Measurements from ENCODE around the gene KIAA1755. TPM values are rescaled to one million over a fixed set of nuclear protein-coding genes. Genes with fewer than 3 reads are reported as not detected.
"Not testable (repeated sequence)": the region's sequence is repeated elsewhere in the genome, so short reads cannot be mapped to it uniquely, and the experiment has no call there.

Gene KIAA1755
- total RNA-seq, 1 experiment from 2014 or later, result not detected

DNA sequence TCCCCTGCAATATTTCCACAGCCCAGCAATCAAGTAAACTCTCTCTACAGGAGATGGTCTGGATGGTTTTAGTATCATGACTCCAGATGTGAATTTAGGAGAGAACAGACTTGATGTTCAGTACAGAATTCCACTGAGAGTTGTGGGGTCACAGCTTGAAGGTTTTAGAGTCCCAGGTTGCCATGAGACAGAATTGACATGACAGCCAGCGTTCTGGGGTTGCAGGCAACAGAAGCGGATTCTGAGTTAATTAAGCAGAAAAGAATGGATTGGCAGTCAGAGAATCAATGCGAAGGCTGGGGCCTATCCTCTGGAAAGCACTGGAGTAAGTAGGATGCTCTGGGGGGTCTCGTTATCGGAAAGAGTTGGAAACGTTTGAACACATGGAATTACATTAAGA is 2.4 kb upstream of the KIAA1755 start:
- Histone ChIP-seq H3K9me2 (replicated peaks; ENCODE audit: insufficient read depth, low read length) (no peaks in the 10 kb centered on the region), H2AFZ (ENCODE audit: low read length) (no peak overlapping the region), H3K4me3 (ENCODE audit: low read length) (no peak overlapping the region), H3K9ac (ENCODE audit: low read length) (no peak overlapping the region), H3K79me2 (ENCODE audit: low read length) (no peaks in the 10 kb centered on the region), H3K9me3 (ENCODE audit: low read length) (no peaks in the 10 kb centered on the region), H3K27me3 (ENCODE audit: low read length) (no peaks in the 10 kb centered on the region), H3K4me2 (ENCODE audit: low read depth, low read length, poor library complexity, severe bottlenecking) (no peak overlapping the region), H3K36me3 (ENCODE audit: insufficient read depth, low read length) (no peaks in the 10 kb centered on the region), H3K4me1 (ENCODE audit: low read length) (no peaks in the 10 kb centered on the region), H3K27ac (ENCODE audit: low read length) (no peak overlapping the region), H4K20me1 (ENCODE audit: insufficient read depth, low read depth, low read length) (no peaks in the 10 kb centered on the region)
- no peak for DNase-seq

- H3K27me3 ChIP-seq (ENCODE audit: low read length), result no peaks in the 10 kb centered on the region
- no peak overlapping the region for H3K27ac ChIP-seq (ENCODE audit: low read length)
- H3K4me2 ChIP-seq (ENCODE audit: low read depth, low read length, poor library complexity, severe bottlenecking), result no peak overlapping the region
- no peak overlapping the region for H3K9ac ChIP-seq (ENCODE audit: low read length)
- H2AFZ ChIP-seq (ENCODE audit: low read length), result no peak overlapping the region
- H3K4me3 ChIP-seq (ENCODE audit: low read length), result no peak overlapping the region
- H3K9me3 ChIP-seq (ENCODE audit: low read length), result no peaks in the 10 kb centered on the region
- no peaks in the 10 kb centered on the region for H3K36me3 ChIP-seq (ENCODE audit: insufficient read depth, low read length)
- no peaks in the 10 kb centered on the region for H3K79me2 ChIP-seq (ENCODE audit: low read length)
- H4K20me1 ChIP-seq (ENCODE audit: insufficient read depth, low read depth, low read length), result no peaks in the 10 kb centered on the region
- DNase-seq, result no peak
- no peaks in the 10 kb centered on the region for H3K9me2 ChIP-seq (replicated peaks; ENCODE audit: insufficient read depth, low read length)
- H3K4me1 ChIP-seq (ENCODE audit: low read length), result no peaks in the 10 kb centered on the region
Measured at GRCh38 chr20:38261054-38261390, 487 bp upstream of the KIAA1755 start.

DNA sequence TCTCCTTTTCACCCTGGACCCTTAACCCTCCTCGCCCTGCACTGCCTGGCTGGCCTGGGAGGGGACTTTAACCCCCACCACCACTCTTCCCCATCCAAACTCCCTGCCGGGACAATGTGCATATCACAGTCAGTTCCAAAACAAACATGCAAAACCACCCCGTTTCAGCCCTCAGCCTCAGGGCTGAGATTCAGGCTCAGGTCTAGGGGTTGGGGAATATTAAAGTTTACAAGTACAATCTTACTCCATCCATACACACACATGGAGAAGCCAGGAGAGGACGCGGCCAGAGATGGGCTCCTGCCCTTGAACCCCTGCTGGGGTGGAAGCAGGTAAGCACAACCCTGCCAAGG is 534 bp downstream of the KIAA1755 start:
- Histone ChIP-seq H3K9me2 (replicated peaks; ENCODE audit: insufficient read depth, low read length) (no peaks in the 10 kb centered on the region), H3K27ac (ENCODE audit: low read length) (no peak overlapping the region), H3K9ac (ENCODE audit: low read length) (no peak overlapping the region), H3K4me1 (ENCODE audit: low read length) (no peaks in the 10 kb centered on the region), H3K79me2 (ENCODE audit: low read length) (no peaks in the 10 kb centered on the region), H3K4me3 (ENCODE audit: low read length) (no peak overlapping the region), H3K36me3 (ENCODE audit: insufficient read depth, low read length) (no peaks in the 10 kb centered on the region), H3K27me3 (ENCODE audit: low read length) (no peaks in the 10 kb centered on the region), H3K9me3 (ENCODE audit: low read length) (no peaks in the 10 kb centered on the region), H3K4me2 (ENCODE audit: low read depth, low read length, poor library complexity, severe bottlenecking) (no peak overlapping the region), H2AFZ (ENCODE audit: low read length) (no peak overlapping the region), H4K20me1 (ENCODE audit: insufficient read depth, low read depth, low read length) (no peaks in the 10 kb centered on the region)
- no peak for DNase-seq

GRCh38 chr20:38258545-38259215 is 1.9 kb downstream of the KIAA1755 start:
- no peaks in the 10 kb centered on the region for H3K9me2 ChIP-seq (replicated peaks; ENCODE audit: insufficient read depth, low read length)
- no peaks in the 10 kb centered on the region for H3K27me3 ChIP-seq (ENCODE audit: low read length)
- H3K27ac ChIP-seq (ENCODE audit: low read length), result no peak overlapping the region
- H3K9ac ChIP-seq (ENCODE audit: low read length), result no peak overlapping the region
- H2AFZ ChIP-seq (ENCODE audit: low read length), result no peak overlapping the region
- H3K4me1 ChIP-seq (ENCODE audit: low read length), result no peaks in the 10 kb centered on the region
- no peaks in the 10 kb centered on the region for H3K9me3 ChIP-seq (ENCODE audit: low read length)
- no peaks in the 10 kb centered on the region for H3K79me2 ChIP-seq (ENCODE audit: low read length)
- H3K36me3 ChIP-seq (ENCODE audit: insufficient read depth, low read length), result no peaks in the 10 kb centered on the region
- no peaks in the 10 kb centered on the region for H4K20me1 ChIP-seq (ENCODE audit: insufficient read depth, low read depth, low read length)
- no peak overlapping the region for H3K4me3 ChIP-seq (ENCODE audit: low read length)
- no peak overlapping the region for H3K4me2 ChIP-seq (ENCODE audit: low read depth, low read length, poor library complexity, severe bottlenecking)
- no peak for DNase-seq

- Histone ChIP-seq H3K9me3 (ENCODE audit: low read length) (no peaks in the 10 kb centered on the region), H3K36me3 (ENCODE audit: insufficient read depth, low read length) (no peaks in the 10 kb centered on the region), H3K4me1 (ENCODE audit: low read length) (no peaks in the 10 kb centered on the region), H3K27me3 (ENCODE audit: low read length) (no peaks in the 10 kb centered on the region), H3K4me3 (ENCODE audit: low read length) (no peak overlapping the region), H2AFZ (ENCODE audit: low read length) (no peak overlapping the region), H3K4me2 (ENCODE audit: low read depth, low read length, poor library complexity, severe bottlenecking) (no peak overlapping the region), H3K9me2 (replicated peaks; ENCODE audit: insufficient read depth, low read length) (no peaks in the 10 kb centered on the region), H3K79me2 (ENCODE audit: low read length) (no peaks in the 10 kb centered on the region), H4K20me1 (ENCODE audit: insufficient read depth, low read depth, low read length) (no peaks in the 10 kb centered on the region), H3K27ac (ENCODE audit: low read length) (no peak overlapping the region), H3K9ac (ENCODE audit: low read length) (no peak overlapping the region)
- no peak for DNase-seq
Measured at GRCh38 chr20:38256966-38257365, 3.6 kb downstream of the KIAA1755 start.

DNA sequence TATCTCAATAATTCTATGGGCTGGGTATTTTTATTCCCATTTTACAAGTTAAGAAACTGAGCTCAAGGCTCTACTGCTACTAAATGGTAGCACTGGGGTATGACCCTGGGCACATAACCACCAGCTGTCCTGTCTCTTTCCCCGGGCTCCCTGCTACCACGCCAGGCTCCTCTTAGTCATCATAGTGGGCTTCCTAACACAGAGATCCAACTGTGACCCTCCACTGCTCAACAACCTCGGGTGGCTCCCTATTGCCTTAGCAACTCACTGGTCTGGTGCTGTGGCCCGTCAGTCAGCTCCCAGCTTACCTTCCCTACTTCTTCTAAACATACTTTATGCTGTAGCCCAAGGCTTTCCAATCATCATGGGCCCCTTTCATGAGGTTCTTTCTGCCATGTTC is 4.5 kb downstream of the KIAA1755 start:
- H3K4me2 ChIP-seq (ENCODE audit: low read depth, low read length, poor library complexity, severe bottlenecking), result no peak overlapping the region
- H4K20me1 ChIP-seq (ENCODE audit: insufficient read depth, low read depth, low read length), result no peaks in the 10 kb centered on the region
- no peak for DNase-seq

GRCh38 chr20:38255393-38255792 is 5.1 kb downstream of the KIAA1755 start:
- H3K9me2 ChIP-seq (replicated peaks; ENCODE audit: insufficient read depth, low read length), result no peaks in the 10 kb centered on the region
- H3K9ac ChIP-seq (ENCODE audit: low read length), result no peak overlapping the region

More for the DNA sequence above, 4.5 kb downstream of the KIAA1755 start:
- Histone ChIP-seq H3K27me3 (ENCODE audit: low read length) (no peaks in the 10 kb centered on the region), H3K4me1 (ENCODE audit: low read length) (no peaks in the 10 kb centered on the region), H3K9me3 (ENCODE audit: low read length) (no peaks in the 10 kb centered on the region), H3K9me2 (replicated peaks; ENCODE audit: insufficient read depth, low read length) (no peaks in the 10 kb centered on the region), H2AFZ (ENCODE audit: low read length) (no peak overlapping the region), H3K36me3 (ENCODE audit: insufficient read depth, low read length) (no peaks in the 10 kb centered on the region), H3K27ac (ENCODE audit: low read length) (no peak overlapping the region), H3K9ac (ENCODE audit: low read length) (no peak overlapping the region), H3K4me3 (ENCODE audit: low read length) (no peak overlapping the region), H3K79me2 (ENCODE audit: low read length) (no peaks in the 10 kb centered on the region)

DNA sequence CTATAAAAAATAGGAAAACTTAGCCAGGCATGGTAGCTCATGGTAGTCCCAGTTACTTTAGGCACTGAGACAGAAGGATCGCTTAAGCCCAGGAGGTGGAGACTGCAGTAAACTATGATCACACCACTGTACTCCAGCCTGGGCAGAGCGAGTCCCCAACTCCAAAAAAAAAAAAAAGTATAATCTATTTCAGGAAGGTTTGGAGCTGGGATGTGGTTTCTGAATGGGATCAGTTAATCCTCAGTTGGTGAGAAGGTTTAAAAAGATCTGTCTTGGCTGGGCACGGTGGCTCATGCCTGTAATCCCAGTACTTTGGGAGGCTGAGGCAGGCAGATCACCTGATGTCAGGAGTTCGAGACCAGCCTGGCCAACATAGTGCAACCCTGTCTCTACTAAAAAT is 5.9 kb downstream of the KIAA1755 start:
- not testable (repeated sequence) for H3K36me3 ChIP-seq (ENCODE audit: insufficient read depth, low read length); H3K27ac ChIP-seq (ENCODE audit: low read length); H3K4me1 ChIP-seq (ENCODE audit: low read length); H3K4me2 ChIP-seq (ENCODE audit: low read depth, low read length, poor library complexity, severe bottlenecking); H3K9ac ChIP-seq (ENCODE audit: low read length); H3K27me3 ChIP-seq (ENCODE audit: low read length); DNase-seq; H3K9me2 ChIP-seq (replicated peaks; ENCODE audit: insufficient read depth, low read length); H4K20me1 ChIP-seq (ENCODE audit: insufficient read depth, low read depth, low read length); H3K9me3 ChIP-seq (ENCODE audit: low read length); H2AFZ ChIP-seq (ENCODE audit: low read length); H3K79me2 ChIP-seq (ENCODE audit: low read length); H3K4me3 ChIP-seq (ENCODE audit: low read length)

More at GRCh38 chr20:38255393-38255792, 5.1 kb downstream of the KIAA1755 start:
- H3K4me2 ChIP-seq (ENCODE audit: low read depth, low read length, poor library complexity, severe bottlenecking), result no peak overlapping the region
- H3K4me3 ChIP-seq (ENCODE audit: low read length), result no peak overlapping the region
- H3K36me3 ChIP-seq (ENCODE audit: insufficient read depth, low read length), result no peaks in the 10 kb centered on the region
- no peaks in the 10 kb centered on the region for H3K79me2 ChIP-seq (ENCODE audit: low read length)
- H2AFZ ChIP-seq (ENCODE audit: low read length), result no peak overlapping the region
- no peak overlapping the region for H3K27ac ChIP-seq (ENCODE audit: low read length)
- H3K9me3 ChIP-seq (ENCODE audit: low read length), result no peaks in the 10 kb centered on the region
- no peaks in the 10 kb centered on the region for H4K20me1 ChIP-seq (ENCODE audit: insufficient read depth, low read depth, low read length)
- no peaks in the 10 kb centered on the region for H3K27me3 ChIP-seq (ENCODE audit: low read length)
- H3K4me1 ChIP-seq (ENCODE audit: low read length), result no peaks in the 10 kb centered on the region
- DNase-seq, result no peak

DNA sequence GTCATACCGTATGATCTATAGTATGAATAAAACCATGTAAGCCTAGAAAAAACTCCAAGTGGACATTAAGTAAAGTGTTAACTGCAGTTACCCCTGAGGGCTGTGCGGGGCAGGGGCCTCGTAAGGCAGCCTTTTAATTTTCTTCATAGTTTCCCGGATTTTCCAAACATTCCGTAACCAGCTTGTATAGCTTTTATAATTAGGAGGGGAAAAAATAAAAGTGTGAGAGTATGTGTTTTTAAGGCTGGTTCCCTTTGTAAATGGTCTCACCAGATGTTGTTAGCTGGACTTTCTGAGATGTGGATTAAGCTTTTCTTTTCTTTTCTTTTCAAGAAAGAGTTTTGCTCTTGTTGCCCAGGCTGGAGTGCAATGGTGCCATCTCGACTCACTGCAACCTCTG is 7.0 kb downstream of the KIAA1755 start:
- Histone ChIP-seq H3K4me2 (ENCODE audit: low read depth, low read length, poor library complexity, severe bottlenecking) (no peak overlapping the region), H3K4me1 (ENCODE audit: low read length) (no peaks in the 10 kb centered on the region), H4K20me1 (ENCODE audit: insufficient read depth, low read depth, low read length) (no peaks in the 10 kb centered on the region)

More for the DNA sequence above, 7.0 kb downstream of the KIAA1755 start:
- H3K9me3 ChIP-seq (ENCODE audit: low read length), result no peaks in the 10 kb centered on the region
- H2AFZ ChIP-seq (ENCODE audit: low read length), result no peak overlapping the region
- no peak overlapping the region for H3K9ac ChIP-seq (ENCODE audit: low read length)
- no peaks in the 10 kb centered on the region for H3K27me3 ChIP-seq (ENCODE audit: low read length)
- H3K4me3 ChIP-seq (ENCODE audit: low read length), result no peak overlapping the region
- no peak for DNase-seq
- no peaks in the 10 kb centered on the region for H3K79me2 ChIP-seq (ENCODE audit: low read length)
- H3K27ac ChIP-seq (ENCODE audit: low read length), result no peak overlapping the region
- no peaks in the 10 kb centered on the region for H3K9me2 ChIP-seq (replicated peaks; ENCODE audit: insufficient read depth, low read length)
- no peaks in the 10 kb centered on the region for H3K36me3 ChIP-seq (ENCODE audit: insufficient read depth, low read length)
